Suprapubic skin (tissue), 4 donors: Measurements from ENCODE around the gene CDH15.

ENCODE experiments used
- POLR2A ChIP-seq, 2 donors: fragments of 450-650 bp; IDR thresholded peaks; one replicate each; pipeline ENCODE4 v1.6.1; 2017; ENCODE audit warnings: antibody characterized with exemption in 2 of 2, mild to moderate bottlenecking in 2 of 2, moderate library complexity in 2 of 2
- POLR2AphosphoS5 ChIP-seq, 3 donors: sonication (generic); formaldehyde crosslinking; IDR thresholded peaks; one replicate each; pipeline ENCODE4 v1.6.1; 2017; ENCODE audit warnings: antibody characterized with exemption in 3 of 3
- TF ChIP-seq, protein P1 (sequence below), 2 donors: fragments of 200-600 bp in 1 of 2; fragments of 450-650 bp in 1 of 2; sonication (generic) in 1 of 2; IDR thresholded peaks; one replicate each; pipeline ENCODE4 v1.5.1; 2016 to 2019; ENCODE audit warnings: antibody characterized with exemption in 2 of 2, mild to moderate bottlenecking in 1 of 2, moderate library complexity in 1 of 2

DNA sequence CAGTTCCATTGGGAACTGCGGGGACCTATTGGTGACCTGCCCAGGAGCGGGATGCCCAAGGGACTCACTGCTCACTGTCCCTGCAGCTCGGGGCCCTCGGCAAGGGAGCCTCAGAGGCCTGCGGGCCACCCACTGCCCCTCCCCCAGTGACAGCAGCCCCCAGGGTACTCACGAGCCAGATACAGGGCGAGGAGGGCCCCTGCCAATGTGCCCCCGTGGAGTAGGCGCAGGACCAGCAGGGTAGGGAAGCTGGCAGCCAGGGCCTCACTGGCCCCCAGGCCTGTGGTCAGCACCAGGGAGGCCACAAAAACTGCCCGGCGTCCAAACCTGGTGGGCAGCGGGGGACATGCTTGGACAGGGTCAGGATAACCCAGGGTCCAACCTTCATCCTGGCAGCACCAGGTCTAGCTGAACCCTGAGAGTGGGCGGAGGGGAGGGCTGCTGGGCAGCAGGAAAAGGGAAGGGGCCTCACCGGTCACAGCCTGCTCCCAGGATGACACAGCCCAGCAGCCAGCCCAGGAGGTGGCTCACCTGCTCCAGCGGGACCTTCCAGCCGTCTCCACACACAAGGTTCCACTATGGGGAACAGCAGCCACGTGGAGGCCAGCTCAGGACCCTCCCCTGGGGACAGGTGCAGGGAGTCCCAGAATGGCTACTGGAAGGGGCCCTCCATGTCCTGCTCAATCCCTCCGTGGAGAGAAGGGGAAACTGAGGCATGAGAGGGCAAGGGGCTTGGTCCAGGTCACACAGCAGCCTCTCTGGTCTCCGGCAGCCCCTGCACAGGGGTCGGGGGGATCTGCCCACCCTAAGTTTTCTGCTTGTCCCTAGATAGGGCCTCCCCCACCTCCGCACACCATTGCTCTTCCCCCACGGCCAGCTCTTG lies 27.9 kb downstream of the CDH15 start:
- TF ChIP-seq, protein P1, sequence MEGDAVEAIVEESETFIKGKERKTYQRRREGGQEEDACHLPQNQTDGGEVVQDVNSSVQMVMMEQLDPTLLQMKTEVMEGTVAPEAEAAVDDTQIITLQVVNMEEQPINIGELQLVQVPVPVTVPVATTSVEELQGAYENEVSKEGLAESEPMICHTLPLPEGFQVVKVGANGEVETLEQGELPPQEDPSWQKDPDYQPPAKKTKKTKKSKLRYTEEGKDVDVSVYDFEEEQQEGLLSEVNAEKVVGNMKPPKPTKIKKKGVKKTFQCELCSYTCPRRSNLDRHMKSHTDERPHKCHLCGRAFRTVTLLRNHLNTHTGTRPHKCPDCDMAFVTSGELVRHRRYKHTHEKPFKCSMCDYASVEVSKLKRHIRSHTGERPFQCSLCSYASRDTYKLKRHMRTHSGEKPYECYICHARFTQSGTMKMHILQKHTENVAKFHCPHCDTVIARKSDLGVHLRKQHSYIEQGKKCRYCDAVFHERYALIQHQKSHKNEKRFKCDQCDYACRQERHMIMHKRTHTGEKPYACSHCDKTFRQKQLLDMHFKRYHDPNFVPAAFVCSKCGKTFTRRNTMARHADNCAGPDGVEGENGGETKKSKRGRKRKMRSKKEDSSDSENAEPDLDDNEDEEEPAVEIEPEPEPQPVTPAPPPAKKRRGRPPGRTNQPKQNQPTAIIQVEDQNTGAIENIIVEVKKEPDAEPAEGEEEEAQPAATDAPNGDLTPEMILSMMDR (IDR thresholded peaks at IDR 0.05): no peak
- TF ChIP-seq POLR2A (IDR thresholded peaks at IDR 0.05) (no peak), POLR2AphosphoS5 (IDR thresholded peaks at IDR 0.05) (no peak)
